GM18867 (cell line): Measurements from ENCODE around the gene MUS81.
"Not testable (repeated sequence)": the region's sequence is repeated elsewhere in the genome, so short reads cannot be mapped to it uniquely, and the experiment has no call there.

ENCODE experiments used
- ATAC-seq: cut with Tn5 transposase; IDR thresholded peaks from one replicate; pipeline ENCODE4 v1.9.1; 2021; ENCODE audit warnings: mild to moderate bottlenecking, moderate library complexity; ENCODE audit not compliant: unreplicated experiment

MUS81 gene

DNA sequence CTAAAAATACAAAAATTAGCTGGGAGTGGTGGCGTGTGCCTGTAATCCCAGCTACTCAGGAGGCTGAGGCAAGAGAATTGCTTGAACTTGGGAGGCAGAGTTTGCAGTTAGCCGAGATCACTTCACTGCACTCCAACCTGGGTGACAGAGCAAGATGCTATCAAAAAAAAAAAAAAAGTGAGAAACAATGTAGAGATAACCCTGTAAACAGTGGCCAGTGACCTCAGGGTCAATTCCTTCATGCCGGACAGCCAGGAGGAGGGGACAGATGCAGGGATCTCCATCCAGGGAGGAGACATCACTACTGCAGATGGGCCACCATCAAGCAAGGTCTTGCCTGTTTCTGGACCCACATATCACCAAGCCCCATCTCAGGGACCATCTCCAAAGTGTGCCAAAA, 12.5 kb upstream of the MUS81 start:
- no peak for ATAC-seq

DNA sequence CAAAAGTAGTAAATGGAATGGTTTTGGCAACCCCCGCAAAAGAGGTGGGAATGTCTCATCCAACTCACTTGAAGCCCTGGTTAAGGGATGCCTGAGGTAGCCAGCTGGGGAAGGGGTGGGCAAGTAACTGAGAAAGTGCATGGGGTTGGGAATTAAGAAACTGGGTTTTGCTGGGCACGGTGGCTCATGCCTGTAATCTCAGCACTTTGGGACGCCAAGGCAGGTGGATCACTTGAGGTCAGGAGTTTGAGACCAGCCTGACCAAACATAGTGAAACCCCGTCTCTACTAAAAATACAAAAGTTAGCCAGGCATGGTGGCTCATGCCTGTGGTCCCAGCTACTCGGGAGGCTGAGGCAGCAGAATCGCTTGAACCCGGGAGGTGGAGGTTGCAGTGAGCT, 11.5 kb upstream of the MUS81 start:
- not testable (repeated sequence) for ATAC-seq

DNA sequence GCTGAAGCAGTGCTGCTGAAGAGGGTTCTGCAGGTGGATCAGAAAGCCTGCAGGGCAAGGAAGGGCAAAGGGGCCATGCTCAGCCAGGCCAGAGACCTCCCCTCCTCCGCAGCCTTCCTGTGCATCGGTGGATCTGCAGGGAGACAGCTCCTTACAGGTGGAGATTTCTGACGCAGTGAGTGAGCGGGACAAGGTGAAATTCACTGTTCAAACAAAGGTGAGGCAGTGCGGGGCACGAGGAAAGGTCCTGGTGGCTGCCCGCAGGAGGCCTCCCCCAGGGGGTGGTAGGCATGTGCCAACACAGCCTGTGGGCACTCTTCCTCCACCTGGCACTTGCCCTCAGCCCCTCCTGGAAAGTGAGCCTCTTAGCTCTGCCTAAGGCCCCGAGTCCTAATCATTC, 10.9 kb upstream of the MUS81 start:
- ATAC-seq: no peak

DNA sequence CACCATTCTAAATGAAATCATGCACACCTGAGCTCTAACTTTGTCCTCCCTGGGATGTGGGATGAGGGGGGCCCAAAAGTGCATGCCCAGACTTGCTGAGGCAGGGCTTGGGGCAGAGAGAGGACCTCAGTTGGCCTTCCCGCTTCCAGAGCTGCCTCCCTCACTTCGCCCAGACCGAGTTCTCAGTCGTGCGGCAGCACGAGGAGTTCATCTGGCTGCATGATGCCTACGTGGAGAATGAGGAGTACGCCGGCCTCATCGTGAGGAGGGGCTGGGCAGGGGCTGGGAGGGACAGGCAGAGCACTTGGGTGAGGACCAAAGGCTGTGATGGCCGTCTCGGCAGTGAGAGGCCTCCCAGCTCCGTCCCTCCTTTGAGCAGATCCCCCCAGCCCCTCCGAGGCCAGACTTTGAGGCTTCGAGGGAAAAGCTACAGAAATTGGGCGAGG, 10.4 kb upstream of the MUS81 start:
- no peak for ATAC-seq

DNA sequence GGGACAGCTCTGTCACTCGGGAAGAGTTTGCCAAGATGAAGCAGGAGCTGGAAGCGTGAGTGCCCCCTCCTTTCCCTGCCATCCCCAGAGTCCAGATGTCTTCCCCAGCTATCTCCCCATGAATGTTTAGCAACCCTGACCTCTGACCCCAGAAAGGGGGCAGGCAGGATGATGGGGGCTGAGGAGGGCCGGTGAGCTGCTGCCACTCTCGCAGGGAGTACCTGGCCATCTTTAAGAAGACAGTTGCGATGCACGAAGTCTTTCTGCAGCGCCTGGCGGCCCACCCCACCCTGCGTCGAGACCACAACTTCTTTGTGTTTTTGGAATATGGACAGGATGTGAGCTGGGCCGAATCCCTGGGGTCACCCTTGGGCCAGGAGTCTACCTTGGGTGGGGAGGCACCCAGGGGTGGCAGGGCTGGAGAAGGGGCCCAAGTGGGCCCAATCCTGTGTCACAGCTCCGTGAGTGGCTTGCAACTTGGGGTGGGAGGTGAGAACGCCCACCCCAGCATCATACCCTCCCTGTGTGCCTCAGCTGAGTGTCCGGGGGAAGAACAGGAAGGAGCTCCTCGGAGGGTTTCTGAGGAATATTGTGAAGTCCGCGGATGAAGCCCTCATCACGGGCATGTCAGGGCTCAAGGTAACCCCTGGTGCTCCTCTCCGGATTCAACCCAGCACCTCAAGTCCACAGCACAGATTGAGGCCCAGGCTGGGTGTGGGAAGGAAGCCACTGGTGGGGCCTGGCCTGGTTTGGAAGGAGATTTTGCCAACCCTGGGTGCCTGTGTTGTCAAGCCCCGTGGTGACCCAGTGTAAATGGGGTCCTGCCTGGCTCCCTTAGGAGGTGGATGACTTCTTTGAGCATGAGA, 9.8 kb upstream of the MUS81 start:
- ATAC-seq: no peak

- ATAC-seq: no peak
Measured at GRCh38 chr11:65851083-65851579, 9.1 kb upstream of the MUS81 start.

DNA sequence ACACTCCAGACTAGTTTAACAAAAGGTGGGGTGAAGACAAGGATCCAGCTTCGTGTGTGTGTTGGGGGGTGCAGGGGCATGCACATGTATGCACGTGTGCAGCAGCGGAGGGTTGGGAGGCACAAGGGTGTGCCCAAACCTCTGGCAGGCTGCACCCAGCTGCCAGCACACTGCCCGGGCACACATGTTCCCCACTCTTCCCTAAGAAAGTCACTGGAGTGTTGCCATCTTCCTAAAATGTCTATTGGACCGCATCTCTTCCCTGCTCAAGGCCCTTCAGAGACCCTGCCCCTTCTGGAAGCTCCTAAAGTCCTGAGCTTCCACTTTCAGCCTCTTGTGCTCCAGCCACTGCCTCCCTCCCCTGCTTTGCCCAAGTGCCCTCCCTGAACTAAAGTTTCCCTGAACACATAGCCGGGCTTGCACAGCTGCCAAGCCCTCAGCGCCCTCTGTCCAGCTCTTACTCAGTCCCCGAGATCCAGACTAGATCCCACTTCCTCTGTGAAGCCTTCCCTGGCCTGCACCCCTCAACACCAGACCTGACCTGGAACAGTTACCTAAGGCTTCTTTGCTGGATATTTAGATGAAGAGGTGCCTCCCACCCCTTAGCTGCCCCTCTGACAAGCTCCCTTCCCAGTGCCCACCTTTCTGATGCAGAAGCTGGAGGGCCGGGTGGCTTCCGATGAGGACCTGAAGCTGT, 8.3 kb upstream of the MUS81 start:
- no peak for ATAC-seq

DNA sequence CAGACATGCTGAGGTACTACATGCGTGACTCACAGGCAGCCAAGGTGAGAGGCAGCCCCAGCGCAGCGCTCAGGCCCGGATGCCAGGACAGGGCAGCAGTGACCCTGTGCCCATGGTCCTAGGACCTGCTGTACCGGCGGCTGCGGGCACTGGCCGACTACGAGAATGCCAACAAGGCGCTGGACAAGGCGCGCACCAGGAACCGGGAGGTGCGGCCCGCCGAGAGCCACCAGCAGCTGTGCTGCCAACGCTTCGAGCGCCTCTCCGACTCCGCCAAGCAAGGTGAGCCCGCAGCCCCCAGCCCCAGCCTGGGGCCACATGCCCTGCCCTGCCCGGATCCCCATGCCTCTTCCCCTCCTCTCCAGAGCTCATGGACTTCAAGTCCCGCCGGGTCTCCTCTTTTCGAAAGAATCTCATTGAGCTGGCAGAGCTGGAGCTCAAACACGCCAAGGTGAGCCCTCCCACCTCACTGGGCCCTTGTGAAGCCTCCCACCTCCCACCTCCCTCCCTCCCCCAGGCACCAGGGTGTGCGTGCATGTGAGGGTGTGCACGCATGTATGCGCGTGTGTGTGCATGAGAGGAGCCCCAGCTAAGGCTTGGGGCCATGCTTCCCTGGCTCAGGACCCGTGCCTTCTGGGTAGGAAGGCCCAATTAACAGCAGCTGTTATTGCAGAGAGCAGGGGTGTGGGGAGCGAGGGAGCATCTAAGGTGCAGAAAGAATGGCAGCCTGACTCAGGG, 7.6 kb upstream of the MUS81 start:
- no peak for ATAC-seq

DNA sequence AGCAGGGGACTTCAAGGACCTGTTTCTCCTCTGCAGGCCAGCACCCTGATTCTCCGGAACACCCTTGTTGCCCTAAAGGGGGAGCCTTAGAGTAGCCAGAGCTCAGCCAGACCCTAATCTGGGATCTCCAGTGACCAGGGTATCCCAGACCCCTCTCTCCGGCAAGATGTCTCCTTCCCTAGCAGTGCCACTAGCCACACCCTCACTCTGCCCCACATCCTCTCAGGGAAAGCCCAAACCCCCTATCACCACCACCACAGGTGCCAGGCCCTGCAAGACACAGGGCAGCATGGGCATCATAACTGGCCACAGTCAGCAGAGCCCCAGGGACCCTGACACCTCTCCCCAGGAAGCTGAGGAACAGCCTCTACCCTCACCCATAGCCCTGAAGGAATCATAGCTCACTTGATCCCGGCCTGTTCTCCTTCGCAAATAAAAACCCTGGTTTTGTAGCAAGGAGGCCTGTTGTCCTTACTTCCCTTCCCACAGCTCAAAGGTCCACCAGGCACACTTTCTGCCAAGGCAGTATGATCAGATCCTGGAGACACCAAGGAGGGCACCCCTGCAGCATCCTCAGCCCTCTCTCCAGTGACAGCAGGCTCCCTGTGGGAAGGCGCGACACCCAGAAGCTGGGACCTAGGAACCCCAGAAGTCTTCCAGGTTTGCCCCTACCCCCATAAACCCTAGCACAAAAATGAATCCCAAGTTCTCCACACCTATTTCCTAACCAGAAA, 6.8 kb upstream of the MUS81 start:
- no peak for ATAC-seq

DNA sequence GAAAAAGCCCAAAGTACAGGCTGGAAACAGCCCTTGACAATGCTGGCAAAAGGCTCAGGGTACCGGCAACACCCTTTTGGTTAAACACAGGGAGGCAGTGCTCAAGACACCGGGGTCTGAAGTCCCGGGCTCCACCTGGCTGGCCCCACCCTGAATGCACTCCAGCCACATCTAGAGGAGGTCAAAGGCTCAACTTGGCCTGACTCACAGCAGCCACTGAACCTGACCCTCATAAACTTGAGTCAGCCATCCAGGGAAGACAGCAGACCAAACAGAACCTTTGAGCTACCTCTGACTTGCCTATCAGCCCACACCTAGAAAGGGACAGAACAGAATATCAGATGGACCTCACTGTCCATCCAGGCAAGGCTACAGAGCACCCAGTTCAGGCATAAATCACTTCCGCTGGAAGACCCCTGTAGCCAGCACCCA, 6.1 kb upstream of the MUS81 start:
- no peak for ATAC-seq

DNA sequence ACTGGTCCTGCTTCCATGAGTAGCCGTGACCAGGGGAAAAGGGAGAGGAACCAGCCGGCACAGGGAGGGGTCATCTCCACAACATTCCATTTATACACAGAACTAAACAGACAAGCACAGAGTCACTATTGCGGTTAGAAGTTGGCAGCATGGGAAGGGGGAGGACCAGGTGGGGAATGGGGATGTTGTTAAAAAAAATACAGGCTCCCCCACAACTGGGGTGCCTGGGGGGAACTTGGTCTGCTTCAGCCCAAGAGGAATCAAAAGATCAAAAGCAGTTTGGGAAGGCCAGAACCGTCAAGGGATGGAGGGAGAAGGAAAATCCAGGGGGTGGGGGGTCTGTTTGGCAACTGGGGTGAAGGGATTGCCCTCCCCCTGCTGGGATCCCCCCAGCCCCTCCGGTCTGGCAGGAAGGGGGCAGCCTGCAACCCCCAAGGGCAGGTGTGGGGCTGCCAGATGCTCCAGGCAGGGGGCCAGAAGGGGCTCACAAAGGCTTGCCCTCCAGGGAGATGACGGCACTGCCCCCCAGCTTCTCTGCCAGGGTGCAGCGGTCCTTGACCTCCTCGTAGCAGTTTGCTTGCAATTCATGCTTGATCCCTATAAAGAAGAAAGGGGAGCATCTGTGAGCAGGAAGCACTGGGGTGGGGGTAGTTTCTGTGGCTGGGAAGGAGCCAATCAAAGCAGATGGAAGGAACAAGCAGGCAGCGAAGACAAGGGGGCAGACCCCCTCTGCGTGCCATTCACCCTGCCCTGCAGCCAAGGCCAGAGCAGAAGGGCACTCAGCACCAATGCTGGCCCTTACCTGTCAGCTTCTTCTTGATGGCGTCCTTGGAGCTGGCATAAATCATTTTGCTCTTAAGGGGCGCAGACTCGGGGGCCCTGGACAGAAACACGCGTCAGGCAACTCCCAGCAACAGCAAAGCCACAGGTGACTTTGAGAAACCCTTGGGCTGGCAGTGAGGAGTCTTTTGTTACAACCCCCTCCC, 5.1 kb upstream of the MUS81 start:
- no peak for ATAC-seq

GRCh38 chr11:65855927-65856363, 4.3 kb upstream of the MUS81 start:
- ATAC-seq: no peak

- ATAC-seq: peak; percentile 29
Measured at GRCh38 chr11:65856689-65857499, 3.3 kb upstream of the MUS81 start.

DNA sequence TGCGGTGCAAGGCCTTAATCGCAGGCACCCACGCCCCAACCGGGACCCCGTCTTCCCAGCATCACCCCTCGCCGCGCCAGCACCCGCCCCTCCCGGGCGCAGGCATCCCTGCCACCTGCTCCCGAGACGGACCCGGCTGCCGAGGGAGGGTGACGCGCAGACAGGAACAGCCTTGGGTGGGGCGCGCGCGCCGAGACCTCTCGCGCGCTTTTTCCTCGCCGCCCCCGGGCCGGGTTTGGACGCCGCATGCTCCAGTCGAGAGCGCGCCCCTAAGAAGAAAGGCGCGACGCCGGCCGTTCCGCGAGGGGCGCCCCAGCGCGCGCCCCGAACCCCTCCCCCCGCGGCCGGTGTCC, 2.8 kb upstream of the MUS81 start:
- ATAC-seq: peak; percentile 1

GRCh38 chr11:65857853-65858680, 2.2 kb upstream of the MUS81 start, which contains the start of gene CFL1:
Gene CFL1 (minus strand): TSS chr11:65858180. CDS start chr11:65858099, 81 bp downstream.
- peak; percentile 47 for ATAC-seq

DNA sequence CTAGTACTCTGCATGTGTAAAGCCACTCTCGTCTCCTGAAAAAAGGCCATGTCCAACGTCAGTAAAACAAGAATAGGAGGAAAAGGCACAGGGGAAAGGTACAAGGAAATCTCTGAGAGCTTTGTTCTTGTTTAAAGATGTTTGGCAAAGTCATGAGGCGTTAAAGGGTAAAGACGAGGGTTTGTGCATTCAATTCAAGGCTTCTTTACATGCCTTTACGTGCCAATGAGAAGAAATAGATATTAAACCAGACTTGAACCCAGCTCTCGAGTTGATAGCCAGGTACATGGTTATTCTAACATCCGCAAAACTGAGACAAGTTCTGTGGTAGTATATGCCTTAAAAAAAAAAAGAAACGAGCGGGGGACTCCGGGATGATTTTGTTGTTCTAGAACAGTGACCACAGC, 1.5 kb upstream of the MUS81 start:
- ATAC-seq: no peak

GRCh38 chr11:65859095-65859811, 980 bp upstream of the MUS81 start:
- ATAC-seq: peak; percentile 46
